ENCODE results near the gene ANKRD22.

ANKRD22 gene

DNA sequence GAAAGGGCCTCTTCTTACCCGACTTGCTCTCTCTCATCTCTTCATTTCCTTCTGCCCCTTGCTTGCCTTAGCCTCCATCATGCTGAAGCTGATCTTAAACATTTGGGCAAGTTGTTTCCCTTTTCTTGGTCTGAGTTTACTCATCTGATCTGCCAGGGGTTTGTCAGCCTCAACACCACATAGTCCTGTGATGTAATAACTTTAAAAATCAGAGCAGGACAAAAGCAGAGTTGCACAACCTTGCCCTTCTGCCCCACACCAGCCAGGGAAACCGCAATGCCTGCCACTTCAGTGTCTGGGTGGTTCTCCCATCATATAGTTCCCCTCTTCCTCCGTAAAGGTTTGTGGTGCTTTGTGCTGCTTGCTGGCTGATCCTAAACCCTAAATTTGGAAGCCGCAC, 59.0 kb downstream of the ANKRD22 start:
- no peak for DNase-seq

DNA sequence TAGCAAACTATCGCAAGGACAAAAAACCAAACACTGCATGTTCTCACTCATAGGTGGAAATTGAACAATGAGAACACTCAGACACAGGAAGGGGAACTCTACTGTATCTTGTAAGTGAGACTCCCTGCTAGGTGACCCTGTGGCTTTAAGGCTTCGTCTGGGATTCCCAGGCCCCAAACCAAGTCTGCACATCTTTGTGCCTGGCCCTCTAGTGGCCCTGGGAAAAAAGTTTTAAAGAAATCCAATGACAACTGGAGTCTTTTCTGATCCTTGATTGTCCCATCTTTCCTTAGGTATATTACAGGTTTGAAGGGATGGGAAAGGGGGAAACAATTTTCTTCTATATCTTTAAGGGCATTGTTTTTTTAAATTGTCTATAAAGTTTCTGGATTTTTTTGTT, 59.7 kb downstream of the ANKRD22 start:
- DNase-seq = no peak

GRCh38 chr10:88788924-88789323, 62.7 kb downstream of the ANKRD22 start:
- no peak for DNase-seq

- DNase-seq = no peak
Measured at GRCh38 chr10:88787463-88787862, 64.2 kb downstream of the ANKRD22 start.

DNA sequence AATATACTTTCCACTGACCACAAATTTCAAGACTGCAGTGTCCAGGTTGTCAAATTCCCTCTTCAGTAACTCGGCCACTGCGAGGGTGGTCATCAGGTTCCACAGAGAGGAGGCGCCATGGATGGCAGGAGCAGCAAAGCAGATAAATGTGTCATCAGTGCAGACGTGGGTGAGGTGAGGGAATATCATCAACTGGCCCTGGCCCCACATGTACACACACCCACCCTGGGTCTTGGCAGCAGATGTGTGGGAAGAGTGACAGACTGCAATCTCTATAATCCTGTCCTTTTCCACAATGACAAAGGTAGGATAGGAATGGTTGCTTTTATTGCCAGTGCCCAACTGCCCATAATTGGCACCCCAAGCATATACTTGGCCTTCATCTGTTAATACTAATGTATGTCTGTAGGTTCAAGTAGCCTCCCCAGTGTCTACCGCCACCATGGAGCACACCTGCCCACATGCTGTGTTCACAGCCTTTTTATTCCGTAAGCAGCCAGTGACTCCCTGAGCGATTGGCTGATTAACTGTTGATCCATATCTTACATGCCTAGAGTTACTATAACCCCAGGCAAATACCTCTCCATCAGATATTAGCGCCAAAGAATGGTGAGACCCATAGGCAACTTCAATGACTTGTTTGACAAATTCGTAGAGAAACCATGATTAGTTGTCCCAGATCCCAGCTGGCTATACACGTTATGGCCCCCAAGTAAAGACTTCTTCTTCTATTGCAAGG, 65.4 kb downstream of the ANKRD22 start:
- no peak for DNase-seq

DNA sequence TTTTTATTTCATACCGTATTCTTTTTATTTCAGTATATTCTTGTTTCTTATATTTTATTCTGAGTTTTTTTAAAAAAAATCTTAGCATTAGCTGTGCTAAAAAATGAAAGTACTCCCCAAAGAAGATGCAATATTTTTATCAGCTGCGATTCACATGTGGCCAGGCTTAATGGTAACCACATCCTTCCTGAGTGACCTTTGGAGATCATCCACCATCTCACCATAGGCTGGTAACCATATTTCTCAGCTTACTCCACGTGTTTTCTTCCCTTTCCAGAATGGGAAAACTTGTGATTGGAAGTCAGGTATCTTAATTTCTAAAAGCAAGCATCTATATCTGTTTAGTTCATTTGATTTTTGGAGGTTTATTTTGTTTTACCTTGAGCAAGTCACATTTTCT, 67.9 kb downstream of the ANKRD22 start:
- DNase-seq = no peak

DNA sequence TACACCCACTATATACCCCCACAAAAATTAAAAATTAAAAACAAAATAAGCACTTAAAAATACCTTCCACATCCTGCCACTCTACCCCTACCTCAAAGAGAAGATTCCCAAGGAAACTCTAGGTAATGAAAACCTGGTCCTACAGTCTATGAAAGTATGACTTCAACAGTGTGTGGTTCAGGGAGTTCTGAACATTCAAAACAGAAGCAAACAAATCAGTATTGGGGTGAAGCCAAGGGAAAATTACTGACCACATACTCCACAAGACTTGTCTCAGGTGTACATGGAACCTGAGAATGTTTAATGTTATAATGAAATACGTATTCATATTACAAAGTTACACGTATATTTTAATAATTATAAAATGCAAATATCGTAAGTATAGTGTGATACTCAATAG, 69.4 kb downstream of the ANKRD22 start:
- DNase-seq = no peak

DNA sequence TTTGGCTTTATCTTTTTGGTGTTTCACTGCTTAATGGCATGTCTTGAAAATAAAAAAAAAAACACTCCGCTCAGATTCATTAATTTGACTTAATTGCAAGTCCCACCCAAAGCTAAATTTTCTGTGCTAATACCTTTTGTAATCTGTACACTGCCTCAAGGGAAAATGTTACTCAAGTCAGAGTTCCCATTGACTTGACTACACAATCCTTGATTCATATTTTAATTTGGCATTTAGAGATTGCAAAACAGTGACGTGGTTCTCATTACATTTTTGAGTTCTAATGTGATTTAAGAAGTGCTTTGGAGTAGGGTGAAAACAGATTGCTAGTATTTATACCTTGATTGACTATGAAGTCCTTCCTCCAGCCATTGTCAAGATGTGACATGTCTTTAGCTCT, 70.4 kb downstream of the ANKRD22 start:
- DNase-seq = no peak

Data from DMS 273 treated with DMSO at 0.1 percent for 48 hours (cell line).